HG03139 (cell line): ENCODE measurements around the gene KMT2B.
"Not testable (repeated sequence)": the region's sequence is repeated elsewhere in the genome, so short reads cannot be mapped to it uniquely, and the experiment has no call there.

Experiments
- ATAC-seq: cut with Tn5 transposase; IDR thresholded peaks from one replicate; pipeline ENCODE4 v1.9.1; 2021; ENCODE audit not compliant: unreplicated experiment

KMT2B gene

DNA sequence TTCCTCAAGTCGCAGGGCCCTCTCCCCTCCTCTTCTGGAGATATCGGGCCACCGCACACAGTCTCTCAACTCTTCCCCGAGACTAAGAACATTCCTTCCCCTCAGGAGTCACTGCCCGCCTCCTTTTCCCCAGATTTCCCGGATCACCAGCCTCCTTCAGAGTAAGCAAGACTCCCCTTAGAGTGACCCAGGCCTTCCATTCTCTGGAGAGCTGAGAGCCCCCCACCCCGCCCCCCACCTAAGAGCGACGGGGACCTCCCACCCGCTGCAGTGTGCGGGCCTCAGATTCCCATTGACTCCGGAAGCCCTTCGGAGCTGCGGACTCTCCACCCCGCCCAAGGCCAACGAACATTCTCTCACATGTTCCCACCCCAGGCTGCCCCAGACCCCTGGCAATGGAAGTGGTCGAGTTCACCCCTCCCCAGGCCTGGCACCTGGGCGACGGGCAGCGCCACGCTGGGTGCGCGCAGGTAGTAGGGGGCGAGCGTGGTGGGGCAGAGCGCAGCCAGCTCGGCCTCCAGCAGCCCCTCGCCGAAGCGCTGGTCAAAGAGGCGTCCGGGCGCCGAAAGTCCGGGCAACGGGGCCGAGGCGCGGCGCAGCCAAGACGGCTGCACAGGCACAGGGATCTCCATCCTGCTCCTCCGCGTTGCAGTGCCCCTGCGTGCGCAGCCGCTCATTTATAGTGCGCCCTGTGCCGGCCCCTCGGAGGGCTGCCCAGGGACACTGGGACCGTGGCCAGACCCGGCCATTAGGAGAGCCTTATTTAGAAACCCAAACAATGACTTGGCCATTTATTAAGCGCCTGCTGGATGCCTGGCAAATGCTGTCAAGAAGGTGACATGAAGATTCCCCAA lies 38.8 kb downstream of the KMT2B start, which contains the start of gene HSPB6:
Gene HSPB6 (minus strand): TSS at position 653 of the 854 bp plus-strand sequence. CDS start 21 bp downstream, at position 632.
- no peak for ATAC-seq

DNA sequence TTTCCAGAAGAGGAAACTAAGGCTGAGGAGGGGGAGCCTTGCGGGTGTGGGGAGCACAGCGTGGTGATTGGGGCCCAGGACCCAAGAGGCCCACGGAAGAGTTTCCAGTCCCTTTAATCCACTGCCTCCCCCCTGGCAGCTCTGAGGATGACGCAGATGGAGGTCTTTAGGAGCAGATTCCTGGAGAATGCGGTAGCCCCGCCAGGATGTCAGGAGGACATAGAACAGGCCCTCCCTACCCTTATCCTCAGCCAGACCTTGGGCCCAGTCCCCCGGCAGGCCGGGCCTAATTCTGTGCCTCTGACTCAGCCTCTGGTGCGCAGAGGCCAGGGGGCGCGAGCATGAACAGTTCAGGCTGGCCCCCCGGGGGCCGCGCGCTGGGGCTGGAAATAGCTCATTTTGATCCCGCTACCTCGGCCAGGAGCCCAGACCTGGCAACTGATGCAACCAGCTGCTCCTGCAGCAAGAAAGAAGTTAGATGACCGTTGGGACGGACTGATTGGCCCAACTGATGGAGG lies 39.5 kb downstream of the KMT2B start:
- peak; percentile 2 for ATAC-seq

DNA sequence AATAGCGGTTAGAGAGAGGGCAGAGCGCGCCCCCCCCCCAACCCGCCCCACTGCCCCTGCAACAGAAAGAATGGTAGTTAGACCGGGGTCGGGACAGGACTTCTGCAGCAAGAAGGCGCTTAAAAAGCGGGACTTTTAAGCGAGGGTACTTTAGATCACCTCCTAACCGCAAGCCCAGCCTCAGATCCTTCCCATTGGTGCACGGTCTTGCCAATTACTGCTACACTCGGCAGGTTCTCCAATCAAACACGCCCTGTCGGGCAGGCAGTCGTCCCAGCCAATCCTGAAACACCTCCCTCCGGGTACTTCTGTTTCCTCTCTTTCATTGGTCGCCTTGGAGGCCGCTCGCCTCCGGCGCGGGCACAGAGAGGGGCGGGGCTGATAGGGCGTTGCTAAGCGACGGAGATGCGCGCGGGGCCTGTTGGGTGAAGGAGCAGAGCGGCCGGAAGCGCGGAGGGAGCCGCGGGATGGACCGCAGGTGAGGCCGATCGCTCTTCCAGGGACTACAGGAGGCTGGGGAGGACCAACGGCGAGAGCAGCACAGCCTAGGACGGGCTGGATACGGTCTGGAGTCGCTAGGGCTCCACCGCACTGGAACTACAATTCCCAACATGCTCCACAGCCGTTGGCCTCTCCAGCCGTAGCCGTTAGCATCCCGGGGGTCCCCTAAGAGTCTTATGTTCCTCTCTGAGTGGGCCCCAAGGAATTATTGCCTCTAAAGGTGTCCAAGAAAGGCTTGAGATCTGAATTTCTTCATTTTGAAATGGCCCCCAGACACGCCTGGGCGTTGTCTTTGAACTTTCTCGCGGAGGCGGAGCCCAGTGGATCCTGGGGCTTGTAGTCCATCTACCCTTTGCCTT lies 40.2 kb downstream of the KMT2B start, which contains the start of gene PROSER3:
Gene PROSER3 (plus strand): TSS at position 428 of the 860 bp plus-strand sequence. CDS start 40 bp downstream, at position 468.
- ATAC-seq = peak; percentile 94

DNA sequence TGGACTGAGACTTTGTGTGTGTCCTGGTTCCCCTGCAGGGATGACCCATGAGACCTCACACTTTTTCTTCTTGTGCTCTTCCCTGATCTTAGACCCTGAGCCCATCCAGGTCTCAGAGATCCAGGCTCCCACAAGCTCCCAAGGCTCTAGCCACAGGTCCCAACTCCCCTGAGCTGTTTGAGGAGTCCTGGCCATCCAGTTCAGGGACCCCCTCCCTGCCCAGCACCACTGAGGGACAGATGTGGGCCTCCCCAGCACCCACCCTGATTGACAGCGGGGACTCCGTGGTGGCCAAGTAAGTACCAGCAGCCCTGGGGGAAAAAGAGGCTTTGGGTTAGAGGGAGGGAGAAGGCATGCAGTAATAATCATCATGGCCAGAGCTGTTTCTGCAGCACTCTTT lies 41.9 kb downstream of the KMT2B start:
- no peak for ATAC-seq

DNA sequence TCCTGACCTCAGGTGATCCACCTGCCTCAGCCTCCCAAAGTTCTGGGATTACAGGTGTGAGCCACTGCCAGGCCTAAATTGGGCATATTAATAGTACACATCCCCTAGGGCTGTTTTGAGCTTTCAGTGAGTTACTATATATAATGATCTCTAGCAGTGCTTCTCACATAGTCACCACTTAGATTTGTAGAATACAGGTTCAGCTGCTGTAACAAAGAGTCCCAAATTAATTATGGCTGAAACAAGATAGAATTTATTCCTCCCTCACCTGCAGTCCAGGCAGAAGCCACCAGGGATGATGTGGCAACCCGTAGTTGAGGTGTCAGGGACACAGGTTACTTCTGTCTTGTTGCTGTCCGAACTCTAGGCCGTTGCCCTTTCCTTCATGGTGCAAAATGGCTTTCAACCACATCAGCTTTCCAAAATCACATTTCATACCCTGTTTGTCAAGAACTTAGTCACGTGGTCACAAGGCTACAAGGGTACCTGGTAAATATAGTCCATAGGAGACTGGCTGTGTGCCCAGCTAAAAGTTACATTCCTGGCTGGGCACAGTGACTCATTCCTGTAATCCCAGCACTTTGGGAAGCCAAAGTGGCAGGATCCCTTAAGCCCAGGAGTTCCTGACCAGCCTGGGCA lies 43.0 kb downstream of the KMT2B start:
- ATAC-seq = no peak

DNA sequence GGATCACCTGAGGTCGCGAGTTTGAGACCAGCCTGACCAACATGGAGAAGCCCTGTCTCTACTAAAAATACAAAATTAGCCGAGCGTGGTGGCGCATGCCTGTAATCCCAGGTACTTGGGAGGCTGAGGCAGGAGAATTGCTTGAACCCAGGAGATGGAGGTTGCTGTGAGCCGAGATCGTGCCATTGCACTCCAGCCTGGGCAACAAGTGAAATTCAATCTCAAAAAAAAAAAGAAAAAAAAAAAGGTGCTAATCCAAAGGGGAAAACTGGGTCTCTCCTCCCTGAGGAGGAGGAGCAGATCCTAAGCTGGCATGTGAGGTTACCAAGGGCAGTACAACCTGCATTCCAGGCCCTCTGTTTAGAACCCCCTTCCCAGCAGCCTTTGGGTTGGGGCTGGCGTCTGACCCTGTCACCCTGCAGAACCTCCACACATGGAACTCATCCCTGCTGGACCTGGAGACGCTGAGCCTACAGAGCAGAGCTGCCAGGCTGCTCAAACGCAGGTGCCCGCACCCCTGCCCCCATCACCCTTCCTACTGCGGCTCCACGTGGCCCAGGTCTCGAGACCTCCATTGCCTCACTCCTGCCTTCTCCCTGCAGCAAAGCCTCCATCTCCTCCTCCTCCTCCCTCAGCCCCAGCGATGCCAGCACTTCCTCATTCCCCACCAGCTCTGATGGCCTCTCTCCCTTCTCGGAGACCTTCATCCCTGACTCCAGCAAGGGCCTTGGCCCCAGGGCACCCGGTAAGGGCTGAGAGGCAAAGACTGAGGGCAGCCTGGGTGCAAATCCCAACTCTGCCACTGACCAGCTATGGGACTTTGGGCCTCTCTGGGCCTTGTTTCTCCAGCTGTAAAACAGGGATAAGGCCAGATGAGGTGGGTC lies 46.9 kb downstream of the KMT2B start:
- ATAC-seq = no peak

DNA sequence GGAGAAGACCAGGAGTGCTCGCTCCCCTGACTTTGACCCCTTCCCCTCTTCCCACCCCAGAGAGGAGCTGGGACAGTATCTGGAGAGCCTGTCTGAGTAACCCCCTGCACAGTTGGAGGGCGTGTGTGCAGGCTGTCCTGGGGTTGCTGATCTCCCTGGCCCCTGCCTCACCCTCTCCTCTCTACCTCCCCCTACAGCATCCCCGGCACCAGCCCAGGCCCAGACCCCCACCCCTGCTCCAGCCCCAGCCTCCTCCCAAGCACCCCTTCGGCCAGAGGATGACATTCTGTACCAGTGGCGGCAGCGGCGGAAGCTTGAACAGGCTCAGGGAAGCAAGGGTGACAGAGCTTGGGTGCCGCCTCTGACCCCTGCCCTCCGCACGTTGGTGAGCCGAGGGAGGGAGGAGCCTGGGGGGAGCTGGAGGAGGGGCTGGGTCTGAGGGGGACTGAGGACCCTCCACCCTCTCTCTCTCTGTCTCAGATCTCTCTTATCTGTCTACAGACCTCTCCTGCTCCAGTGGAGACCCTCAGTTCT lies 48.8 kb downstream of the KMT2B start:
- ATAC-seq = no peak

DNA sequence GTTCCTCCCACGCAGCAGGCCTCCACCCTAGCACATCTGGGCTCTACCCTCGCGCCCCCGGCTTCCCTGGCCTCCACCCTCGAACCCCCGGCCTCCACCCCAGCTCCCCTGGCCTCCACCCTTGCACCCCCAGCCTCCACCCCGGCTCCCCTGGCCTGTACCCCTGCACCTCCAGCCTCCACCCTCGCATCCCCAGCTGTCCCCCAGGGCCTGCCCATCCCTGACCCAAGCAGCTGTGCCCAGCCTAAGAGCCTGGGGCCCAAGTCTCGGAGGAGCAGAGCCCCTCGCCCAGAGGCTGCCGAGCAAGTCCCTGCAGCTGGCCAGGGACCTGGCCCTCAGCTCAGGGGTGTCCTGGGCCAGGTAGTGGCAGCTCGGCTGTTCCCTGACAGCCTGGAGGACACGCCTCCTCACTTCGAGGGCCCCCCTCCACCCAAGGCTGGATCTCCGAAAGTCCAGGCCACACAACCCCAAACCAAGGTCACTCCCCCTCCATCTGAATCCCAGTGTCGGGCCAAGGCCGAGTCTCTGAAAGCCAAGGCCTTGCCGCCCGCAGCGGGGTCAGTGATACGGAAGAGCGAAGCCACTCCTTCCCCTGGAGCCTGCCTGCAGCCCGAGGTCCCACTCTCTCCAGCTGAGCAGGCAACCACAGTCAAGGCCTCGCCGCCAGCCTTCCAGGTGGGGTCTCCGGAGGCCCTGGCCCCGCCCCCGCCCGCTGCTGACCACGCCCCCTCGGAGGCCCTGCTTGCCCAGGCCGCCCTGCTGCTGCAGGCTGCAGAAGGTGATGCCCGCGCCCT lies 49.7 kb downstream of the KMT2B start:
- no peak for ATAC-seq

DNA sequence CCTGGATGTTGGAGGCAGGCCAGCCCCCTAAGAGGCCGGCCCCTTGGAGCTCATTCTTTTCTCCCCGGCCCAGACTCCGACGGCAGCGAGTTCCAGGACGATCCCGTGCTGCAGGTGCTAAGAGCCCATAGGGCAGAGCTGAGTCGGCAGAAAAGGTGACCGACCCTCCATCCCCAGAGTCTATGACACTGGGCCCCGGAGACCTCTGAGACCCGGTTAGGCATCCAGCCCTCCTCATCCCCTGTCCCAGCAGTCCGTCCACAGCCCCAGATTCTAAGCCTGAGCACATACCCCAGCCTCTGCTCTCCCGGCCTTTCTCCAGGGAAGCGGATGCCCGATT lies 50.2 kb downstream of the KMT2B start:
- ATAC-seq = no peak

DNA sequence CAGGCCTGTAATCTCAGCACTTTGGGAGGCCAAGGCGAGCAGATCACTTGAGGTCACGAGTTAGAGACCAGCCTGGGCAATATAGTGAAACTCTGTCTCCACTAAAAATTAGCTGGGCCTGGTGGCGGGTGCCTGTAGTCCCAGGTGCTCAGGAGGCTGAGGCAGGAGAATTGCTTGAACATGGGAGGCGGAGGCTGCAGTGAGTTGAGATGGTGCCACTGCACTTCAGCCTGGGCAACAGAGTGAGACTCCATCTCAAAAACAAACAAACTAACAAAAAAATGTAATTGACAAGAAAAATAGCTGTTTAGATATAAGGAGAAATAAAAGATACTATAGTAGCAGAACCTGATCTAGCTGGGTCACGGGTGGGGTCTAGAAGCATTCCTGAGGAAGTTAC lies 54.6 kb downstream of the KMT2B start:
- not testable (repeated sequence) for ATAC-seq

DNA sequence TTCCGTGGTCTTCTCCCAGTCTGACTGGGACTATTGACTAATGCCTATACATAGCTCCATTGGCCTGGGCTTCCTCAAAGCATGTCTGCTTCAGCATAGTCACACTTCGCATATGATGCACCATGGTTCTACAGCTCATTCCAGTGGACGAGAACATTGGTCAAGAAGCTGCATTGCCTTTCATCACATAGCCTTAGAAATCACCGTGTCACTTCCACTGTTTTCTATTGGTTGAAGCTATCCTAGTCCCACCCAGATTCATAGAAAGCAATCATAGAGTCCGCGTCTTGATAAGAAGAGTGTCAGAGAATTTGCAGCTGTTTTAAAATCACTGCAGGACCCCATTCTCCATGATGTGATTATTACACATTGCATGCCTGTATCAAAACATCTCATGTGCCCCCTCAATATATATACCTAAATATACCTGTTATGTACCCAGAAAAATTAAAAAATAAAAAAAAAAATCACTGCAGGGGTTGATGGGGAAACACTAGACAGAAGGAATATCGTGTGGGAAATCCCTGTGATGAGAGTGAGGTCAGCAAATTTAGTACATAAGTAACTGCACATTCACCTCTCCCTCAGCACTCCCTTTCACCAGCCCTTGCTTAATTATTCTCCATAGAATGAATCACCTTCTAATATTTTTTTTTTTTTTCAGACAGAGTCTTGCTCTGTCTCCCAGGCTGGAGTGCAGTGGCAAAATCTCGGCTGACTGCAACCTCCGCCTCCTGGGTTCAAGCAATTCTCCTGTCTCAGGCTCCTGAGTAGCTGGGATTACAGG lies 55.4 kb downstream of the KMT2B start:
- ATAC-seq = no peak

DNA sequence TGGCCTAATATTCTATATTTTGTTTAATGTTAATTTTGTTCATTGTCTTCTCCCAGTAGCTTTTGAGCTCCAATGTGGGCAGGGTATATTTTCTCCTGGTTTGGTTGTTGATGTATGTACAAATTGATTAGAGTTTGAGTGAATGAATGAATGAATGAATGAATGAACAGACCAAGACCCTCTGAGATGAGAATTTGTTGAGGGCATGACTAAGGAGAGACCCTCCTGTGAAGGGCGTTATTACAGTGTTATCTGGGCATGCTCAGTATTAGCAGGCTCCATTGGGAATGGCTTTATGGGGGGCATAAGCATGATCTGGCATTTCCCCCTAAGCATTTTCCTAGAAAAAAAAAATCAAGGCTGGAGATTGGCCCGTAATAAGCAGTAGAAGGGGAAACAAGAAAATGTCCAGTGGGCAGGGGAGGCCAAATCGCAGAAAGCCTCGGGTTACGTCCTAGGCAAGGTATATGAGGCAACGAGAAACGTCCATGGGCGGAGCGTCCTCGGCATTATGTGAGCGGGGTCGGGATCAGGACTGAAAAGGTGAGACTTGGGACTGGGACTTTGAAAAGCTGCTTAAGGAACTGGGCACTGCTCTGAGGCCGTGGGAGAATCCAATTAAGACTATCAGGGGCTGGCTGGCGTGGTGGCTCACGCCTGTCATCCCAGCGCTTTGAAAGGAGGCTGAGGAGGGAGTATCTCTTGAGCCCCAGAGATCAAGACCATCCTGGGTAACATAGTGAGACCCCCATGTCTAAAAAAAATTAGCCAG lies 56.7 kb downstream of the KMT2B start:
- ATAC-seq = no peak

DNA sequence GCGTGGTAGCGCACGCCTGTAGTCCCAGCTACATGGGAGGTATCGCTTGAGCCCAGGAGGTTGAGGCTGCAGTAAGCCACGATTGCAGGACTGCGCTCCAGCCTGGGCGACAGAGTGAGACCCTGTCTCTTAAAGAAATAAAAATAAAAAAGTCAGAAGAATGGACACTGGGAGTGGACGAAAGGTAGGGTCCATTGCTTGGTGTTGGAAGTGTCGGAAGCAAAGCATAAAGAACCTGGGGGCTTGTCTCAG lies 57.2 kb downstream of the KMT2B start:
- no peak for ATAC-seq

DNA sequence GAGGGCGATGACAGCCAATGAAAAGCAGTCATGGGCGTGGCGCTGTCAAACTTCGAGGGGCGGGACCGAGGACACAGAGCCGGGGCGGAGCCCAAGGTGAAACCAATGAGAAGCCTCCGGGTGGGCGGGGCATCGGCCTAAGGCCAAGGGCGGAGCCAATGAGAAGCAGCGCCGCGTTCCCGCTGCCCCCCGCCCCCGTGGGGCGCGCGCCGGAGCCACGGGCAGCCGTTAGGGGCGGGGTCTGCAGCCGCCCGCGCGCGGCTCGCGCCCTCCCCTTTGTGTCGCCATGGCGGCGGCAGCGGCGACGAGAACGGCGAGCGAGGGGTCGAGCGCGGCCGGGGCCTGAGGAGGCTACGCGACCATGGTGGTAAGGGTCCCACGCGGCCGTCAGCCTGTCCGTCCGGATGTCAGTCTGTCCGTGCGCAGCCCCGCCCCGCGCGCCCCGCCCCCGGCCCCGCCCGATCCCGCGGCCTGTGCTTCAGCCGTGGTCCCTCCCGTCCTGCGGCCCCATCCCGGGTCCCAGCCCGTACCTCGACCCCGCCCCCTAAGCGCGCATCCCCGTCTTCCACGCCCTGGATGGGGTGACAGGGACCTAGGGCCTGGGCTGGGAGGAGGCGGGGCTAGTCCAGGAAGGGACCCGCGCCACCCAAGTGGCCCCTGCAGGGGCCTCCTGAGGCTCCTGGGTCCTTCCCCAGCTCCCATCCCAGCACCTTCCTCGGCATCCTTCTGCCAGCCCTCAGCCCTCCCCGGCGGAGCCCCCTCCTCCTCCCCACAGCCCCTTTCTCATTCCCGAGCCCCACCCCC lies 57.7 kb downstream of the KMT2B start, which contains the start of gene ARHGAP33:
Gene ARHGAP33 (plus strand): TSS at position 267 of the 804 bp plus-strand sequence. CDS start 95 bp downstream, at position 362.
- ATAC-seq = peak; percentile 90

DNA sequence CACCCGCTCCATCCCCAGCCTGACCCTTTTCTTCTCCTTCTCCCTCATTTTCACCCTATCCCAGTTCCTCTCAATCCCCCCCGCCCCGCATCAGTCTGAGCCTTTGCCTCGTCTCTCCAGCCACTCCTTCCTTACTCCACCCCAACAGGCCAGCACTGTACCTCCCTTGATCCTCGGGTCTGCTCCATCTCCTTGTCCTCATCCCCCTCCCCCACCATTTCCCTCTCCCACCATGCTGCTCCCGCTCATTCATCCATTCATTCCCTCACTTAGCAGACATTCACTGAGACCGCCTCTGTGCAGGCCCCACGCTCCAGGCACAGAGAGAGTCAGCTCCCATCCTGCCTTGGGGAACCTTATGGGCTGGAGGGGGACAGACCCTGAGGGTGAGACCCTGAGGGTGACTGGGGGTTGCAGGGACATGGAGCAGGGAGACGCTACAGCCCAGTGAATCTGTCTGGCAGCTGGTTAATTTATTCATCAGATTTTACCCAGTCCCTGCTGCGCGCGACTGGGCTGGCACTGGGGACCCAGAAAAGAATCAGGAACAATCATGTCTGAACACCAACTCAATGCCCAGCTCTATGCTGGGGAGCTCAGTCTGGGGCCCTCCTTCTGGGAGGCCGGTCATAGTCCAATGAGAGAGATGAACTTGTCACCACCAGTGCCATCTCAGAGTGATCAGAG lies 58.4 kb downstream of the KMT2B start:
- ATAC-seq = no peak

DNA sequence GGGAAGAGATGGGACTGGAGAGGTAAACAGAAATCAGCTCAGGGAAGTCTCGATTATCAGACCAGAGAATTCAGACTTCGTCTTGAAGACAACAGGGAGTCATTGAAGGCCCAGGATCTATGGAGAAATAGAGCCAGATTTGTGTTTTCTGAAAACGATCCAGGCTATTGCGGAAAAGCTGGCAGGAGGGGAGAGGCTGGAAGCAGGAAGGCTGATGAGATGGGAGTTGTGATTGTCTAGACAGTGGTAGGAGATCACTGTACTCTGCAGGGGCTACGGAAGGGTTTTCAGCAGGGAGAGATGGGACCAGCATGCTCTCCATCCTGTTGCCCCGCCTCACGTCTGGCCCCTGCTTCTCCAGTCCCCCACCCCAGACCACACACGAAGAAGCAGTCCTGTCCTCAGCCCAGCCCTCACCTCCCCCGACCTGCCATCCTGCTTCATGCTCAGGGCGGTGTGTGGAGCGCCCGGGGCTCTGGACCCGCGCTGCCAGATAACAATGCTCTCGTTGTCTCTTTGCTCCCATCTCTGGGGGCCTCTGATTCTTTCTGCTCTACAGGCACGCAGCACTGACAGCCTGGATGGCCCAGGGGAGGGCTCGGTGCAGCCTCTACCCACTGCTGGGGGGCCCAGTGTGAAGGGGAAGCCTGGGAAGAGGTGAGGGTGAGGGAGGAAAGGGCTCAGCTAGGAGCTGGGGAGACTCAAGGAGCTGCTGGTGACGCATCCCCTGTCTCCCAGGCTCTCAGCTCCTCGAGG lies 59.5 kb downstream of the KMT2B start:
- no peak for ATAC-seq
